Psoas muscle (tissue), 8 donors: ENCODE measurements around the gene OAS2. TPM values are rescaled to one million over a fixed set of nuclear protein-coding genes. Genes with fewer than 3 reads are reported as not detected.
A peak's percentile ranks its signal among the peaks of the same experiment; 100 is the strongest.

Source experiments
- ATAC-seq, 4 donors: fragments of 200-7000 bp; cut with Tn5 transposase; one replicate each; pipeline ENCODE4 v1.9.1; 2020; ENCODE audit warnings: moderate library complexity in 3 of 4, mild to moderate bottlenecking in 2 of 4
- DNase-seq, 2 donors: peaks; one replicate each; pipeline ENCODE4 v3.0.0-alpha.2; 2020
- H3K27ac ChIP-seq: fragments of 200-600 bp; one replicate; pipeline ENCODE4 v1.8.0; 2022
- H3K27me3 ChIP-seq, 3 donors: fragments of 200-600 bp in 1 of 3; one replicate each; pipeline versions ENCODE4 v1.6.1 to v1.8.0; 2013 to 2022; ENCODE audit warnings: low read length in 2 of 3, mild to moderate bottlenecking in 2 of 3, moderate library complexity in 1 of 3; ENCODE audit not compliant: insufficient read depth in 3 of 3
- H3K36me3 ChIP-seq, 2 donors: fragments of 200-600 bp in 1 of 2; one replicate each; pipeline versions ENCODE4 v1.6.1 to v1.8.0; 2013 to 2022; ENCODE audit warnings: low read depth in 1 of 2, mild to moderate bottlenecking in 1 of 2, moderate library complexity in 1 of 2; ENCODE audit not compliant: insufficient read depth in 1 of 2
- H3K4me1 ChIP-seq: fragments of 200-600 bp; one replicate; pipeline ENCODE4 v1.8.0; 2022
- H3K4me3 ChIP-seq: fragments of 200-600 bp; one replicate; pipeline ENCODE4 v1.8.0; 2022; ENCODE audit warnings: mild to moderate bottlenecking
- H3K9me3 ChIP-seq: fragments of 200-600 bp; one replicate; pipeline ENCODE4 v1.8.0; 2022
- WGBS, 3 donors: extraction: QIAGEN DNeasy Blood & Tissue Kit; methylation state at CpG; one replicate each; pipeline versions ENCODE4 v1.1.6 to v1.1.7; 2013; 5-methylcytosine and 5-hydroxymethylcytosine counted together
- intact Hi-C, 2 donors: fragments of 100-400 bp; cut with DNase I; formaldehyde crosslinking; loops; one replicate each; pipeline versions ENCODE4 v1.11.0 to v1.14.2; 2022
- polyA plus RNA-seq, 3 donors: library from polyadenylated mRNA; stranded (reverse); fragments of 200-250 nt; gene quantifications; one replicate each; pipeline ENCODE4 v1.2.3, GENCODE V29; 2013
- total RNA-seq, 4 donors: library from RNA; stranded (reverse); fragmentation: NEBNext Ultra II Directional in 2 of 4; extraction: Animal tissue kit (Norgen Biotek cat#: 25700) in 2 of 4; gene quantifications; one replicate each; pipeline versions ENCODE4 v1.2.1 to v1.2.4, GENCODE V29; 2021 to 2023
- TF ChIP-seq, protein P1 (sequence below): fragments of 200-600 bp; IDR thresholded peaks from one replicate; pipeline ENCODE4 v1.8.0; 2022; ENCODE audit warnings: antibody characterized with exemption
- donor health status: healthy with polysubstance abuse.
- donor health status: DM: no; HTN: no; CAD: no; lungs with moderate emphysema.
- donor health status: Bipolar disorder and iron deficiency.
- donor health status: healthy.
- donor health status: DM: yes; HTN: yes; CAD: no.
- donor health status: DM: no; HTN: no; CAD: no.
- donor health status: DM: no; HTN: no; CAD: no.
- donor health status: DM: yes; HTN: yes; CAD: no.

The OAS2 gene
- total and polyA plus RNA-seq, 7 donors = 1.5 to 8.4 (median 2.1) TPM

DNA sequence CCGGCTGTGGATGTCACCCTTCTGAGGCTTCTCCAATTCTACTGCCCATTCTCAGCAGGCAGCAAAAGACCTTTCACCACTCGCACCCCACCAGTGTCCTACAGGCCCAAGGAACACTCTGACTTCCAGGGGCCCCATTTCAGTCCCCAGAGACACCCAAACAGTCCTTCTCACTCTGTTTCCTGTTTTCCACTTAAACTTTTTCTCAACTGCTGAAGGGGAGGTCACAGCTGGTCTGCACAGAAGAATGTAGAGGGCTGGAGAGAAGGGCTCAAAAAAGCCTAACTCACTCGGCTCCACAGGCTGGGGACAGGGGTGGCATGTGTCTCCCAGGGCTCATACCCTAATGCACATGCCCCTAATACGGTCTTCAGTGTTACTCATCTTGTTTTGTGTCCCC lies 74.0 kb downstream of the OAS2 start:
- TF ChIP-seq, protein P1, sequence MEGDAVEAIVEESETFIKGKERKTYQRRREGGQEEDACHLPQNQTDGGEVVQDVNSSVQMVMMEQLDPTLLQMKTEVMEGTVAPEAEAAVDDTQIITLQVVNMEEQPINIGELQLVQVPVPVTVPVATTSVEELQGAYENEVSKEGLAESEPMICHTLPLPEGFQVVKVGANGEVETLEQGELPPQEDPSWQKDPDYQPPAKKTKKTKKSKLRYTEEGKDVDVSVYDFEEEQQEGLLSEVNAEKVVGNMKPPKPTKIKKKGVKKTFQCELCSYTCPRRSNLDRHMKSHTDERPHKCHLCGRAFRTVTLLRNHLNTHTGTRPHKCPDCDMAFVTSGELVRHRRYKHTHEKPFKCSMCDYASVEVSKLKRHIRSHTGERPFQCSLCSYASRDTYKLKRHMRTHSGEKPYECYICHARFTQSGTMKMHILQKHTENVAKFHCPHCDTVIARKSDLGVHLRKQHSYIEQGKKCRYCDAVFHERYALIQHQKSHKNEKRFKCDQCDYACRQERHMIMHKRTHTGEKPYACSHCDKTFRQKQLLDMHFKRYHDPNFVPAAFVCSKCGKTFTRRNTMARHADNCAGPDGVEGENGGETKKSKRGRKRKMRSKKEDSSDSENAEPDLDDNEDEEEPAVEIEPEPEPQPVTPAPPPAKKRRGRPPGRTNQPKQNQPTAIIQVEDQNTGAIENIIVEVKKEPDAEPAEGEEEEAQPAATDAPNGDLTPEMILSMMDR = no peak
- intact Hi-C loops = loop anchor here in 1 of 2 donors (10.0 kb wide), 1 partner anchor 102 kb away; no protein-coding TSS in a partner anchor
- Histone ChIP-seq H3K4me1 (no peaks in the 10 kb centered on the region), H3K9me3 (no peaks in the 10 kb centered on the region), H3K36me3 (no peaks in the 10 kb centered on the region), H3K4me3 (no peak overlapping the region), H3K27me3 (peaks cover 0 to 41% (median 17%) of the 10 kb centered on the region in 3 donors), H3K27ac (no peak overlapping the region)
- DNase-seq (no peak), ATAC-seq (no peak)
- WGBS, 3 donors = 45 to 50% (median 47%) methylated on average over 4 of the region's 4 CpGs

DNA sequence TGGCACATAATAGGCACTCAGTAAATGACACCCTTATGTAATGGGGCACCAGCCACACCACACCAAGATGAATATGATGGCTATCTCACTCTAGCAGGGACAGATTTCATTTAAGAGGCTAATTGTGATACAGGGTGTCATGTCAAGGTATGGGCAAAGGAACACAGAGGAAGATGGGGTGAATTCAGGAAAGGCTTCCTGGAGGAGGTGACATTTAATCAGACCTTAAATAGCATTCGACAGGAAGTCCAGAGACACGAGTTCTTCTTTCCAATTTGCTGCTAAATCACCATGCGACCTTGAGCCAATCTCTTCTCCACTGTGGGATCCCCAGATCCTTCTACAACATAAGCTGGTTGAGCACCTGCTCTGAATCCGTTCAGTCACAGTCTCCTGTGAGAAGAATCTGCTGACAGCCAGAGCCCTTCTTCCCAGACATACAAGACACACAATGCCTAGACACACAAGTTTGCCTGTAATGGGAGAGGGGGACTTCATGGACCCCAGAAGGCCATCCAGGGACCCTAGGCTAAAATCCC lies 76.7 kb downstream of the OAS2 start:
- Histone ChIP-seq H3K4me1 (no peaks in the 10 kb centered on the region), H3K36me3 (no peaks in the 10 kb centered on the region), H3K4me3 (no peak overlapping the region), H3K27me3 (peaks cover 0 to 62% (median 24%) of the 10 kb centered on the region in 3 donors), H3K27ac (no peak overlapping the region), H3K9me3 (no peaks in the 10 kb centered on the region)
- TF ChIP-seq, protein P1 = no peak
- intact Hi-C loops = loop anchor here in 1 of 2 donors (10.0 kb wide), 1 partner anchor 100 kb away; no protein-coding TSS in a partner anchor
- 43 to 51% (median 50%) methylated on average over 4 of the region's 4 CpGs for WGBS, 3 donors
- ATAC-seq (no peak), DNase-seq (no peak)

DNA sequence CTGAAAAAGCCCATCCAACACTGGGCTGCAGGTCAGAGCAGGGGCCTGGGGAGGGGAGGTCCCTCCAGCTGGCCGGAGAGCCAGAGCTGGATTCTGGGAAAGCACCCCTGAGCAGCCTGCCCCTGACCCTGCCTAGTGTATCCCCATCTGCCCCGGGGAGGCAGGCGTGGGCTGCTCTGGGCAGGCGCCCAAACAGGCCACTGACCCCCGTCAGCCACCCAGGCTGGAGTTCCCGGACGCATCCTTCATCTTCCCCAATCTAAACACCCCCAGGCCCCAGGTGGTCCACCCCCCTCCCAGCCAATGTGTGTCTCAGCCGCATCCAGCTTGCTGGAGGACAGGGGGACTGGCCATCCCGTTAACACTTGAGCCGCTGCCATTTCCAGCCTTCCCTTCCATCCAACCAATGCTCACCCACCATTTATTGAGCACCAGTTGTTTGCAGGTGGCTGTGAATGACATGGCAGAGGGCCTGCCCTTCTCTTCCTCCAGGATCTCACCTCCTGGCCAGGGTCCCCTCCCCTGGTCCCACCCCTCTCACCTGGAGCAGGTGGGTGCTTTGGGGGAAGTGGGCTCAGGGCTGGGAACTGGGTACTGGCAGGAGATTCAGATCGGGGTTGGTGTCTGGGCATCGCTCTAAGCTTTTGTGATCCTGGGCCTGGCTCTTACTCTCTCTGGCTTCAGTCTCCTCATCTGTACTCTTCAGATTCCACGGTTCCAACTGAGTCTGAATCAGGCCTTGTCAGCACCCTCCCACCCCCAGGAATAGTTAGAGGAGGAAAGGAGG lies 77.5 kb downstream of the OAS2 start:
- intact Hi-C loops = loop anchor here in 1 of 2 donors (10.0 kb wide), 1 partner anchor 99 kb away; no protein-coding TSS in a partner anchor
- peaks cover 0 to 70% (median 25%) of the 10 kb centered on the region in 3 donors for H3K27me3 ChIP-seq
- 28 to 33% (median 32%) methylated on average over 13 of the region's 13 CpGs for WGBS, 3 donors
- H3K36me3 ChIP-seq = no peaks in the 10 kb centered on the region
- no peaks in the 10 kb centered on the region for H3K4me1 ChIP-seq
- no peak overlapping the region for H3K27ac ChIP-seq
- TF ChIP-seq, protein P1 = no peak
- DNase-seq (no peak), ATAC-seq (no peak)
- H3K4me3 ChIP-seq = no peak overlapping the region
- no peaks in the 10 kb centered on the region for H3K9me3 ChIP-seq

DNA sequence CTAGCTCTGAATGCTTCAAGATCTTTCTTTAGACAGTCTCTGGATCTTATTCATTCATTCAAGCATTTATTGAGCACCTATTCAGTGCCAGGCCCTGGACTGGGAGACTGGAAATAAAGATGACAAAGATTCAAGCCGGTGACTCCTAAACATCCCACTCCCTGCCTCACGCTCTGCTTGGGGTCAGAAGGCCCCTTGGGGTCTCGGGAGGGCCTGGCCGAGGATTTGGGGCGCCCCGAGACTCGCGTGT lies 78.0 kb downstream of the OAS2 start:
- TF ChIP-seq, protein P1 = no peak
- intact Hi-C loops = loop anchor here in 1 of 2 donors (10.0 kb wide), 1 partner anchor 98 kb away; no protein-coding TSS in a partner anchor
- DNase-seq (no peak), ATAC-seq (no peak)
- H3K36me3 ChIP-seq = no peaks in the 10 kb centered on the region
- no peaks in the 10 kb centered on the region for H3K4me1 ChIP-seq
- H3K27me3 ChIP-seq = peaks cover 0 to 75% (median 27%) of the 10 kb centered on the region in 3 donors
- no peaks in the 10 kb centered on the region for H3K9me3 ChIP-seq
- peak overlapping the region; percentile 56 for H3K4me3 ChIP-seq
- no peak overlapping the region for H3K27ac ChIP-seq
- WGBS, 3 donors = 4 to 8% (median 5%) methylated on average over 7 to 8 of the region's 8 CpGs
